Measurements from ENCODE around the gene ZFP36L2. TPM values are rescaled to one million over a fixed set of nuclear protein-coding genes. Genes with fewer than 3 reads are reported as not detected.

The ZFP36L2 gene
- total and polyA plus RNA-seq, 9 of the 15 experiments (the other 6 are each of a cell fraction or from before 2014, with no cell fraction given), result 4.1 to 60.6 (median 20.3) TPM

GRCh38 chr2:43219383-43220228 lies 6.8 kb downstream of the ZFP36L2 start (continued):
- no peak for TF ChIP-seq PREB (CRISPR knock-in tag; IDR thresholded peaks at IDR 0.05)
- 0 out of 2 replicates have a peak, but pooled peaks have one; percentile 55 for TF ChIP-seq POLR2AphosphoS2 (IDR thresholded peaks at IDR 0.05; ENCODE audit: low read length)
- TF ChIP-seq MECOM (CRISPR knock-in tag; IDR thresholded peaks at IDR 0.05), result no peak
- TF ChIP-seq FOXP1 (CRISPR knock-in tag; IDR thresholded peaks at IDR 0.05), result peak; percentile 49
- TF ChIP-seq HDAC1 (IDR thresholded peaks at IDR 0.05), result peak in 1 of 2 experiments; percentile 79; a peak in 2 of 4 replicates
- TF ChIP-seq BCLAF1 (IDR thresholded peaks at IDR 0.05; ENCODE audit: borderline replicate concordance in 1 of 2, control insufficient read depth in 1 of 2, low read depth in 2 of 2, low read length in 1 of 2), result no peak
- TF ChIP-seq SMARCE1 (IDR thresholded peaks at IDR 0.05), result no peak; the same call in 1 of the 2 replicates
- no peak for TF ChIP-seq ZNF780A (CRISPR knock-in tag; IDR thresholded peaks at IDR 0.05)
- TF ChIP-seq ZNF263 (CRISPR knock-in tag; IDR thresholded peaks at IDR 0.05; ENCODE audit: borderline replicate concordance), result peak; percentile 87
- TF ChIP-seq ZNF764 (CRISPR knock-in tag; IDR thresholded peaks at IDR 0.05; ENCODE audit: low read depth), result no peak
- no peak; the same call in 1 of the 2 replicates for TF ChIP-seq GTF2E2 (tag; IDR thresholded peaks at IDR 0.05)
- no peak for TF ChIP-seq CHAMP1 (IDR thresholded peaks at IDR 0.05)
- TF ChIP-seq YY1 (IDR thresholded peaks at IDR 0.05; ENCODE audit: borderline replicate concordance in 1 of 3, control insufficient read depth in 1 of 3, extremely low read depth in 1 of 3, insufficient read depth in 3 of 3, insufficient read length in 1 of 3, insufficient replicate concordance in 2 of 3, low read depth in 1 of 3, low read length in 2 of 3), result peak in 2 of 3 experiments; percentile 5 to 56
- TF ChIP-seq IRF2 (CRISPR knock-in tag; IDR thresholded peaks at IDR 0.05), result no peak

Measured in K562 (cell line).